ENCODE data around the gene KCNS1.
"Not testable (repeated sequence)": the region's sequence is repeated elsewhere in the genome, so short reads cannot be mapped to it uniquely, and the experiment has no call there.

KCNS1 gene

GRCh38 chr20:45072066-45072465, 28.9 kb downstream of the KCNS1 start:
- no peak for DNase-seq

DNA sequence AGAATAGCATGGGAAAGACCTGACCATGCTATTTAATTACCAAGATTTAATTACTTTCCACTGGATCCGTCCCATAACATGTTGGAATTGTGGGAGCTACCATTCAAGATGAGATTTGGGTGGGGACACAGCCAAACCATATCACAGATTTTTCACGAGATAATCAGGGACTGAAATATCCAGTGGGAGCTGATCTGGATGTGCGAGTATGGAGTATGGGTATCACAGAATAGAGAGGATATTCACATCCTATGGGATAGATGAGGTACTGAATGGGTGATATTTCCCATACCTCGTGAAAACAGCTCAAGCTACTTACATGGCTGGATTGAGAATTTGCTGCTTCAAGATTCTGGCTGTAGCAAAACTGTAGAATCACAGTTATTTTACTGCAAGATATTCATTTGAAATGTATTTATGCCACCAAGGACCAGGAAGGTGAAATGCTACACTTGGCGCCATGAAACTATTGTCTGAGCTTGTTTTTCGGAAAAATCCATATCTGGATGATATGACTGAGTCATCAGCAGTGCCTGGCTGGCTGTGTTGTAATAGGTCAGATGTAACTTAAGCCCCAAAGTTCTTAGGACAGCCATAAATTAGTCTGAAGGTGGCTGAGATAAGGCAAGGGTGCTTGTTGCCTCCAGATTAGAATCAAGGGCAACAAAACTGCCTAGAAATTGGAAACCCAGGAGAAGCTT, 29.8 kb downstream of the KCNS1 start:
- DNase-seq = no peak

DNA sequence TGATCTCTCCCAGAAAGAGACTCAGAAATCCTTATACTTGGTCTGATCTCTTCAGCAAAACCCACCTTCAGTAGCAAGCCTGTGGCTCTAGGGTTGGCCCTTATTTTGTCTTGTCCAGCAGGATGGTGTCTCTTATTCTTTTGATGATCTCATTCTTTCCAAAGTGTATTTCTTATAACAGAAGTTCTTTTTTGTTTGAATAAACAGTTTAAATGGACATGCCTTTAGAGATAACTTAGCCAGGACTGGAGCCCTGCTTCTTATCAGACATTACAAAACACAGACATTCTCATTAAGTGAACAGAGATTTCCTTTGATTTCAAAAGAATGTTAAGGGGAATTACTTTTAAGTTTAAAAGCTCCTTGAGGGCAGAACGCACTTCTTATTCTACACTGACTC, 31.7 kb downstream of the KCNS1 start:
- no peak for DNase-seq

- peak; percentile 35 for DNase-seq
Observed at GRCh38 chr20:45067558-45067957, 33.4 kb downstream of the KCNS1 start.

- DNase-seq = no peak
Observed at GRCh38 chr20:45067087-45067486, 33.8 kb downstream of the KCNS1 start.

DNA sequence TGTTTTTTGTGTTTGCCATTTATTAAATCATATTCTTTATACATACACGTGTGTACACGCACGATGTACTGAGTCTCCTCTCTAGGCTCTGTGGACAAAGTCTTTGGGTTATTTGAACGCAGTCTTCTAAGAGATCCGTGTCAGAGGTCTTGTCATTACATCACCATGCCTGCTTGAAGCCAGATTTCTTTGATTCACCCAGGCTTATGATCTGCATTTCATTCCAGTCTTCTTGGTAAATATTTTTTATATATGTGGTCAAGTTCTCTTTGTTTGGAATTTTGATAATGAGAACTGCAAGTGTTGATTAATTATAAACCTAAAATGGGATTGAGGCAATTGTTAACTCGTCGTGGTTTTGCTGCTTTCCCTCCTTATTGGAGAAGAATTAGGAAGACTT, 34.6 kb downstream of the KCNS1 start:
- DNase-seq = peak; percentile 37

GRCh38 chr20:45064812-45065211, 36.1 kb downstream of the KCNS1 start:
- DNase-seq = no peak

GRCh38 chr20:45063107-45063506, 37.8 kb downstream of the KCNS1 start:
- not testable (repeated sequence) for DNase-seq

DNA sequence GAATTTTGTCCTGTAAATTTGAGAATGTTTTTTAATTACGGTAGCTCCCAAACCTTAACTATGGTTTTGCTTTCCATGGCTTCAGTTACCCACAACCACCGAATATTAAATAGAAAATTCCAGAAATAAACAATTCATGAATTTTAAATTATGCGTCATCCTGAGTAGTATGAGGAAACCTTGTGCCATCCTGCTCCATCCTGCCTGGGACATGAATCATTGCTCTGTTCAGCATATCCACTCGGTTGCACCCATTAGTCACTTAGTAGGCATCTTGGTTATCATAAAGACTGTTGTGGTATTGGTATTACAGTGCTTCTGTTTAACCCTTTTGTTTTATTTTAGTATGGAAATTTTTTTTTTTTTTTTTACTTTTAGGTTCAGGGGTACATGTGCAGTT, 39.7 kb downstream of the KCNS1 start:
- peak; percentile 88 for DNase-seq

- DNase-seq = no peak
Observed at GRCh38 chr20:45060294-45060693, 40.6 kb downstream of the KCNS1 start.

DNA sequence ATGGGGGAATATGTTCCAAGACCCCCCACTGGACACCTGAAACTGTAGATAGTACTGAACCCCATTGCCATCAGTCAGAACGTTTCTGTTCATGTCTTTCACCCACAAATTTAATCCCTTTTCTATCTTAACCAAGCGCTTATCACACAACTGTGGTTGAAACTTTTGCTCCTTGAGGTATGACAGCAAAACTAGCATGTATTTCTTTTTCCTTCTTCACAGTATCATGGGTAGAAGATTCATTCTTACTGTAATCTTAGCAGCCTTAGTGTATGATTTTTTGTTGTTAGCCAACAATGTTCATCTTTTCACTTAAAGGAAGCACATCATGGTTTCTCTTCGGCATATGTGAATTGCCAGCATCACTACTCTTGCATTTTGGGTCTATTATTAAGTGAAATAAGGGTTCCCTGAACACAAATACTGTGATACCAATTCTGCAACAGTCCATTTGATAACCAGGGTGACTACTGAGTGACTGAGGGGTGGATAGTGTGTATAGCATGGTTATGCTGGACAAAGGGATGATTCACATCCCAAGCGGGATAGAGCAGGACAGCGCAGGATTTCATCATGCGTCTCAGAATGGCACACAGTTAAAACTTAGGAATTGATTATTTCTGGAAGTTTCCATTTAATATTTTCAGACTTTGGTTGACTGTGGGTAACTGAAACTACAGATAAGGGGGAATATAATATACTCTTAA, 41.8 kb downstream of the KCNS1 start:
- peak; percentile 26 for DNase-seq

DNA sequence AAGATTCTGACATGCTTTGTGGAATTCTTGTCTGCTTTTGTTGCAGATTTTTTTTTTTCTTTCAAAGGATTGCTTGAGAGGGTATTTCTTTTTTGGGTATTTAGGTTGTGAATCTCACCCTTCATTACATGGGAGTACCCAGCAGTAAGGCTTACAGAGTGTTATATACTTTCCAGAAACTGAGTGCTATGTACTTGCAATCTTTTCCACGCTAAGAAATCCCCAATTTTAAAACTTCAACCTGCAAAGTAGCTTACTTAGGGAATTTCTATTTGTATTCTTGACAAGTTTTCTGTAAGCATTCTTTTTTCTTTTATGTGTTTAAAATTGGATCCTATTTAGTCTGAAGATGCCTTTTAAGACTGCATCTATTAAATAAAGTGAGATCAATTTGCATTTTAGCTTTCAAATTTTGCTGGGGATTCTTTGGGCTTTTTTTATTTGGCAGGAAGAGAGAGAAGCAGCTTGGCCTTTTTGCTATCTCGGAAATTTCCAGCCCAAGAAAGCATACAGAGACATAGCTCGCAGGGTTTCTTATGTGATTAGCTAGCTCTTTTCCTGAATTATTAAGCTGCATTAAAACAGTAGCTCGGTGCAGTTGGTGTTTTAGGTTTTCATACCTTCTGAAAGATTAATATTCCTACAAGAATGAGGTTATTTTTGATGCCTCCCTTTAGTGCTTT, 42.6 kb downstream of the KCNS1 start:
- DNase-seq = no peak

GRCh38 chr20:45056473-45057173, 44.3 kb downstream of the KCNS1 start:
- no peak for DNase-seq

DNA sequence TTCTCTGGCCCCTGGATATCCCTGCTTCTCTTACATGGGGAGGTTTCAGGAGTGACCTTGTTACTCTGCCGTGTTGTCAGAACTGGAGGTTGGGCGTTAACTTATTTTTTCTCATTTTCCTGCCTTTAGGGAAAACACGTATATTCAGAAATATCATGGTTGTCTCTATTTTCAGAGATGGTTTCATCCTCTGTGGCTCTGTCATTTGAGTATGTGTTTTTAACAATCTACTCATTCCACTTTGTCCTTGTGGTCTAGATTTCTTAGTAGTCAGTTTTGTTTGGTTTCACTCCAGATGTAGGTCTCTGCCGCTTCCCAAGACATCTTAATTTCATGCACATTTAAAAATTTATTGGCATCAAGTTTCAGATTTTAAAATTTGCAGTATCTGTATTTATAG, 45.9 kb downstream of the KCNS1 start:
- DNase-seq = peak; percentile 51

GRCh38 chr20:45053430-45054351, 47.2 kb downstream of the KCNS1 start:
- DNase-seq = no peak

DNA sequence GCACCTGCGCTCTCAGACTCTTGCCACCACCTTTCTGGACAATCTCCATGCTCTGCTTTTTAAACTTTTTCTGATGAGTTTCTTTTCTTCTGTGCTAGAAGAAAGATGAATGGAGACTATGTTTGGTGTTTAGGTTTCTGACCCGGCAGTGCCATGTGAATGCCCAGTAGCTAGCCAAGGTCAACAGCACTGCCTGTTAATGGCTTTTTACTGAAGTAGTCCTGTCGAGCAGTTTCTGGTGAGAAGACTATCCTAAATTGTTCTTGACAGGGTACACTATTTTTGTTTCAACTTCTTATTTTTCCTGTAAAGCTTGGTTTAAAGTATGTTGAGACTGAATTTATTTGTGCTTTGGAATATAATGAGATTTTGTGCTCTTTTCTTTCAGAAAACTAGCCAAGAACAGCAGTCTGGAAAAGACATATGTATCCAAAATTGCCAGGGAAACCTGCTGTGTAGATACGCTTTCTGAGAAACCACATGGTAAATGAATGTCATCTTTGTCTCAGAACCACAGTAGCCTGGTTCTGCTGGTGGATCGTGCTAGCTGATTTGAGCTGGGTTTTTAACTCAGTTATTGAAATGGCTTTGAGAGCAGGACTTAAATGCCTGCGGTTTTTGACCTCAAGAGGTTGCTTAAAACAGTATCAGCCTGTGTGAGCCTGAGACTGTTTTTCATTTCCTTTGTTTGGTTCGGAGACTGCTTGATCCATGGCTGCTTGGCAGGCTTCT, 48.1 kb downstream of the KCNS1 start:
- DNase-seq = peak; percentile 82

GRCh38 chr20:45051204-45052060, 49.5 kb downstream of the KCNS1 start:
- no peak for DNase-seq

DNA sequence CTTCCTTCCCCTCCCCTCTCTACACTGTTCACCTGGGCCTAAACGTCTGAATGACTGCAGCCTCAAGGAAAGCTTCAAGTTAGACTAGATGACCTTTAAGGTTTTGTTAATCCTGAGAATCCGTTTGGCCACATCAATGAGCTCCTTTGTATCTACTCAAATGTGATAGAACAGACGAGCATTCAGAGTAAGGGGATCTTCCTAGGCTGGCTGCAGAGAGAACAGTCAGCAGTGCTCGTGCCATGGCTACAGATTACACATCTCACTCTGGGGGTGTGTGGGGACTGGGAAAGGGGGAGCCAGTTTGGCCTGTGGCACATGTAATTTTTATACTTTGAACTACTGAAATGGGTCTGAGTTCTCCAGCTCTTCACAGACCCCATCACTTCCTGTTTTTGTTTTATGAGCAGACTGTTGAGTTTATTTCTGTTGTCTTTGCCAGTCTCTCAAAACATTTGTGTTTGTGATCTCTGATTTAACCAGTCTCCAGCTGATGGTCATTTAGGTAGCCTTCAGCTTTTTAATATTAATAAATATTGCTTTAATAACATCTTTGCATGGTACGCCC, 50.9 kb downstream of the KCNS1 start:
- DNase-seq = no peak

- no peak for DNase-seq
Observed at GRCh38 chr20:45049438-45049837, 51.5 kb downstream of the KCNS1 start.

GRCh38 chr20:45047581-45048119, 53.3 kb downstream of the KCNS1 start:
- DNase-seq = no peak
